A673 (cell line): ENCODE results near the gene ZBP1. TPM values are rescaled to one million over a fixed set of nuclear protein-coding genes. Genes with fewer than 3 reads are reported as not detected.

Experiments
- BruUV-seq: library from RNA; stranded (reverse); fragments of 400-500 nt; replicated peaks from 2 replicates; lab custom pipeline; 2021; lab: Mats Ljungman, UMichigan
- CTCF ChIA-PET: fragments of 300-600 bp; sonication (Branson Sonifier 250); formaldehyde crosslinking; loops from one replicate; lab custom pipeline; 2022; ENCODE audit warnings: antibody characterized with exemption; lab: Charles Lee
- POLR2A ChIA-PET: fragments of 300-600 bp; sonication (Branson Sonifier 250); formaldehyde crosslinking; loops from one replicate; lab custom pipeline; 2022; ENCODE audit warnings: antibody characterized with exemption; ENCODE audit not compliant: low non-redundant PET; lab: Charles Lee
- DNase-seq: peaks from one replicate; pipeline ENCODE4 v3.0.0-alpha.2; 2015; ENCODE audit warnings: low spot score
- H3K27ac ChIP-seq: fragments of 200-600 bp; sonication (generic); 2 replicates; pipeline ENCODE4 v1.5.1; 2016; ENCODE audit warnings: mixed run types, low read depth, mild to moderate bottlenecking, mixed read lengths, antibody characterized with exemption, low read length; ENCODE audit not compliant: poor library complexity, severe bottlenecking
- H3K27me3 ChIP-seq: fragments of 200-600 bp; sonication (generic); replicated peaks from 2 replicates; pipeline ENCODE4 v1.6.1; 2017; ENCODE audit warnings: mixed run types, low read depth, mild to moderate bottlenecking, mixed read lengths, antibody characterized with exemption, low read length; ENCODE audit not compliant: insufficient read depth, poor library complexity
- H3K36me3 ChIP-seq: fragments of 200-600 bp; sonication (generic); 2 replicates; pipeline ENCODE4 v1.6.1; 2016; ENCODE audit warnings: mixed run types, mild to moderate bottlenecking, mixed read lengths, antibody characterized with exemption, low read length; ENCODE audit not compliant: insufficient read depth, poor library complexity, severe bottlenecking
- H3K4me1 ChIP-seq: fragments of 200-600 bp; sonication (generic); 2 replicates; pipeline ENCODE4 v1.6.1; 2017; ENCODE audit warnings: mixed run types, mild to moderate bottlenecking, mixed read lengths, antibody characterized with exemption, low read length; ENCODE audit not compliant: insufficient read depth, poor library complexity, severe bottlenecking
- H3K4me3 ChIP-seq: fragments of 200-600 bp; sonication (generic); 2 replicates; pipeline ENCODE4 v1.5.1; 2016; ENCODE audit warnings: low read depth, mixed run types, mild to moderate bottlenecking, mixed read lengths, low read length; ENCODE audit not compliant: poor library complexity, severe bottlenecking
- H3K9me3 ChIP-seq: fragments of 200-600 bp; sonication (generic); 2 replicates; pipeline ENCODE4 v1.6.1; 2016; ENCODE audit warnings: mixed run types, low read depth, mild to moderate bottlenecking, mixed read lengths, antibody characterized with exemption, low read length; ENCODE audit not compliant: poor library complexity, severe bottlenecking
- CTCF ChIP-seq: fragments of 300-800, 200-600 bp; sonication (generic); conservative IDR thresholded peaks from 2 replicates; pipeline ENCODE4 v1.5.1; 2017; ENCODE audit warnings: low read depth, mild to moderate bottlenecking, antibody characterized with exemption, low read length, moderate library complexity, mixed read lengths
- EZH2 ChIP-seq: fragments of 200-600 bp; sonication (generic); IDR thresholded peaks from 2 replicates; pipeline ENCODE4 v1.6.1; 2017; ENCODE audit warnings: borderline replicate concordance, low read depth, mild to moderate bottlenecking, mixed read lengths, antibody characterized with exemption, low read length; ENCODE audit not compliant: poor library complexity, severe bottlenecking
- intact Hi-C: fragments of 100-400 bp; cut with micrococcal nuclease; formaldehyde crosslinking; loops from one replicate; pipeline ENCODE4 v1.10.0; 2022; ENCODE audit not compliant: unreplicated experiment
- total RNA-seq: library from RNA; stranded (reverse); gene quantifications from 2 replicates; pipeline ENCODE4 v1.2.3, GENCODE V29; 2021

ZBP1 gene
- total RNA-seq, 1 experiment from 2014 or later = not detected

DNA sequence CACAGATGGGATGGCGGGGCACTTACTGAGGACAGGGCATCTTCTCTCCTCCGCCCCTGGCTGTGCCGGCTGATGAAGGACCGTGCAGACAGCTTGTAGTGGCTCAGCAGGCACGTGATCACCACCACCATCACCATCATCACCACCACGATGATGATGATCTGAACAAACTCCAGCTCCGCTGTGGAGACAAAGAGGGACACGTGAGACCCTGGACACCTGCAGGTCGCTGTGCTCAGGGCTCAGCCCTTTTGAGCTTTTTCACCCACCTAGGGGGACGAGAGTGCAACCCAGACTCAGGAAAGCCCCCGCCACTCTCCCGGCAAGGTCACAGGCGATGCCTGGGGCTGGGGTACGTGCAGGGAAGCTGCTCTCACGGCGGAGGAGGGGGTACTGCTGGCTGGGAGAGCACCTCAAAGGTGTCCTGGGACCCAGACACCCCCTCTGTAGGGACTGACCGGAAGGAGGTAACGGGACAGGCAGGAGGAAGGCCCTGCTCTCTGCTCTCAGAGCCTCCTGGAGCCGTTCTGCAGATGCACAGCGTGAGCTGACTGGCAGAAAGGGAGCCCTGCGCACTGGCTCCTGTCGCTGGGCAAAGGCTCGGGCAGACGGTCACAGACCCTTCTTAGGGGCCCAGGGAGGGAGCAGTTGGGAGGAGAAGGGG is 39.4 kb upstream of the ZBP1 start:
- DNase-seq = no peak
- H3K4me1 ChIP-seq = peaks cover 6% of the 10 kb centered on the region
- no TSS peak for BruUV-seq
- no peak overlapping the region for H3K27ac ChIP-seq
- H3K36me3 ChIP-seq = no peaks in the 10 kb centered on the region
- no peaks in the 10 kb centered on the region for H3K9me3 ChIP-seq
- intact Hi-C loops = no loop called here
- ChIA-PET POLR2A (no interaction called here), CTCF (no interaction called here)
- TF ChIP-seq EZH2 = no peak
- TF ChIP-seq CTCF = no peak
- no peaks in the 10 kb centered on the region for H3K27me3 ChIP-seq
- no peak overlapping the region for H3K4me3 ChIP-seq

- intact Hi-C loops = no loop called here
- Histone ChIP-seq H3K36me3 (no peaks in the 10 kb centered on the region), H3K4me3 (no peak overlapping the region), H3K9me3 (no peaks in the 10 kb centered on the region), H3K27ac (no peak overlapping the region), H3K27me3 (no peaks in the 10 kb centered on the region), H3K4me1 (peaks cover 6% of the 10 kb centered on the region)
- CTCF ChIA-PET = no interaction called here
- POLR2A ChIA-PET = no interaction called here
- no TSS peak for BruUV-seq
- no peak for TF ChIP-seq EZH2
- no peak for DNase-seq
These were observed 38.7 kb upstream of the ZBP1 start for GRCh38 chr20:57658833-57659516.

- TF ChIP-seq CTCF = no peak
- no peak for TF ChIP-seq EZH2
- Histone ChIP-seq H3K4me3 (no peak overlapping the region), H3K36me3 (no peaks in the 10 kb centered on the region), H3K4me1 (peaks cover 6% of the 10 kb centered on the region), H3K27me3 (no peaks in the 10 kb centered on the region), H3K9me3 (no peaks in the 10 kb centered on the region), H3K27ac (no peak overlapping the region)
- POLR2A ChIA-PET = no interaction called here
- no peak for DNase-seq
- no TSS peak for BruUV-seq
- intact Hi-C loops = no loop called here
- CTCF ChIA-PET = no interaction called here
These were observed 38.2 kb upstream of the ZBP1 start for GRCh38 chr20:57658447-57658832.
